ENCODE data around the gene SATB1.

- TF ChIP-seq CTCF (IDR thresholded peaks at IDR 0.05), result no peak
- no peak for TF ChIP-seq POLR2A (IDR thresholded peaks at IDR 0.05)
Measured at GRCh38 chr3:18346097-18346496, 79.0 kb downstream of the SATB1 start.
